HT1080 (cell line): ENCODE results near the gene ESRP2. TPM values are rescaled to one million over a fixed set of nuclear protein-coding genes. Genes with fewer than 3 reads are reported as not detected.

Experiments used
- DNase-seq: peaks from one replicate; pipeline ENCODE4 v3.0.0-alpha.2; 2015; ENCODE audit warnings: low read depth
- total RNA-seq: library from RNA; depleted of rRNA; stranded (reverse); fragments of >200 nt; shearing (Covaris generic); gene quantifications from 2 replicates; pipeline ENCODE4 v1.2.3, GENCODE V29; 2014

Gene ESRP2
- total RNA-seq, 1 experiment from 2014 or later, result 0.29 TPM

- no peak for DNase-seq
Observed at GRCh38 chr16:68223072-68223471, 12.9 kb downstream of the ESRP2 start.

GRCh38 chr16:68219725-68220351 lies 16.1 kb downstream of the ESRP2 start:
- DNase-seq, result no peak

GRCh38 chr16:68217506-68217905 lies 18.4 kb downstream of the ESRP2 start:
- no peak for DNase-seq

- no peak for DNase-seq
Observed at GRCh38 chr16:68216240-68216639, 19.7 kb downstream of the ESRP2 start.

GRCh38 chr16:68215302-68215701 lies 20.6 kb downstream of the ESRP2 start:
- DNase-seq, result no peak

- no peak for DNase-seq
Observed at GRCh38 chr16:68214726-68215125, 21.2 kb downstream of the ESRP2 start.

- no peak for DNase-seq
Observed at GRCh38 chr16:68206245-68206644, 29.7 kb downstream of the ESRP2 start.

GRCh38 chr16:68202091-68202519 lies 33.8 kb downstream of the ESRP2 start:
- no peak for DNase-seq

GRCh38 chr16:68200088-68200783 lies 35.7 kb downstream of the ESRP2 start:
- DNase-seq, result peak; percentile 33

GRCh38 chr16:68197250-68197649 lies 38.7 kb downstream of the ESRP2 start:
- DNase-seq, result peak; percentile 30

GRCh38 chr16:68194251-68194650 lies 41.7 kb downstream of the ESRP2 start:
- DNase-seq, result no peak

GRCh38 chr16:68190736-68191510 lies 45.0 kb downstream of the ESRP2 start:
- DNase-seq, result no peak

- DNase-seq, result no peak
Observed at GRCh38 chr16:68190081-68190480, 45.8 kb downstream of the ESRP2 start.

- DNase-seq, result no peak
Observed at GRCh38 chr16:68188170-68188569, 47.8 kb downstream of the ESRP2 start.

GRCh38 chr16:68187505-68187904 lies 48.4 kb downstream of the ESRP2 start:
- DNase-seq, result no peak

GRCh38 chr16:68186877-68187276 lies 49.0 kb downstream of the ESRP2 start:
- no peak for DNase-seq

GRCh38 chr16:68183046-68183445 lies 52.9 kb downstream of the ESRP2 start:
- DNase-seq, result no peak

GRCh38 chr16:68179855-68180254 lies 56.1 kb downstream of the ESRP2 start:
- DNase-seq, result no peak

GRCh38 chr16:68179196-68179795 lies 56.6 kb downstream of the ESRP2 start:
- no peak for DNase-seq
